Epithelial cell of esophagus (primary cell): Measurements from ENCODE around the gene IFT43.

Experiments
- DNase-seq: peaks from one replicate; pipeline ENCODE4 v3.0.0; 2010; ENCODE audit warnings: low read depth
- H3K4me3 ChIP-seq: 2 replicates; pipeline ENCODE4 v1.5.1; 2011; ENCODE audit warnings: mild to moderate bottlenecking, low read length, control low read depth
- TF ChIP-seq, protein P1 (sequence below): IDR thresholded peaks from 2 replicates; pipeline ENCODE4 v1.5.1; 2011; ENCODE audit warnings: low read depth, mild to moderate bottlenecking, low read length, control low read depth, inconsistent platforms; ENCODE audit not compliant: insufficient read depth; ENCODE audit errors: missing control alignments

Gene IFT43

DNA sequence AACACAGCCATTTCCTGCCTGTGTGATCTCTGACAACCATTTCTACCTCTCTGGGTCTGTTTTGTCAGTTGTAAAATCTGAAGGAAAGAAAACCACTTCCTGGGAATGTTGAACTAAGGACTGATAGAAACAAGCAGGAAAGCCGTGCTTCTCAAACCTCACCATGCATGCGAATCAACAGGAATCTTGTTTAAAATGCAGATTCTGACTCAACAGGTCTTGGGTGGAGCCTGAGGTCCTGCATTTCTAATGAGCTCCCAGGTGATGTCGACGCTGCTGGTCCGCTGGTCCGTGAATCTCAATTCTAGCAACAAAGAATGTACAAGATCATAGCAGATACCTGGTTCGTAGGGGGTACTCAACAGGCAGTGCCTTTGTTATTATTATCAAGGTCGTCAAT lies 128.1 kb downstream of the IFT43 start:
- TF ChIP-seq, protein P1, sequence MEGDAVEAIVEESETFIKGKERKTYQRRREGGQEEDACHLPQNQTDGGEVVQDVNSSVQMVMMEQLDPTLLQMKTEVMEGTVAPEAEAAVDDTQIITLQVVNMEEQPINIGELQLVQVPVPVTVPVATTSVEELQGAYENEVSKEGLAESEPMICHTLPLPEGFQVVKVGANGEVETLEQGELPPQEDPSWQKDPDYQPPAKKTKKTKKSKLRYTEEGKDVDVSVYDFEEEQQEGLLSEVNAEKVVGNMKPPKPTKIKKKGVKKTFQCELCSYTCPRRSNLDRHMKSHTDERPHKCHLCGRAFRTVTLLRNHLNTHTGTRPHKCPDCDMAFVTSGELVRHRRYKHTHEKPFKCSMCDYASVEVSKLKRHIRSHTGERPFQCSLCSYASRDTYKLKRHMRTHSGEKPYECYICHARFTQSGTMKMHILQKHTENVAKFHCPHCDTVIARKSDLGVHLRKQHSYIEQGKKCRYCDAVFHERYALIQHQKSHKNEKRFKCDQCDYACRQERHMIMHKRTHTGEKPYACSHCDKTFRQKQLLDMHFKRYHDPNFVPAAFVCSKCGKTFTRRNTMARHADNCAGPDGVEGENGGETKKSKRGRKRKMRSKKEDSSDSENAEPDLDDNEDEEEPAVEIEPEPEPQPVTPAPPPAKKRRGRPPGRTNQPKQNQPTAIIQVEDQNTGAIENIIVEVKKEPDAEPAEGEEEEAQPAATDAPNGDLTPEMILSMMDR, result no peak
- H3K4me3 ChIP-seq, result no peak overlapping the region
- no peak for DNase-seq

DNA sequence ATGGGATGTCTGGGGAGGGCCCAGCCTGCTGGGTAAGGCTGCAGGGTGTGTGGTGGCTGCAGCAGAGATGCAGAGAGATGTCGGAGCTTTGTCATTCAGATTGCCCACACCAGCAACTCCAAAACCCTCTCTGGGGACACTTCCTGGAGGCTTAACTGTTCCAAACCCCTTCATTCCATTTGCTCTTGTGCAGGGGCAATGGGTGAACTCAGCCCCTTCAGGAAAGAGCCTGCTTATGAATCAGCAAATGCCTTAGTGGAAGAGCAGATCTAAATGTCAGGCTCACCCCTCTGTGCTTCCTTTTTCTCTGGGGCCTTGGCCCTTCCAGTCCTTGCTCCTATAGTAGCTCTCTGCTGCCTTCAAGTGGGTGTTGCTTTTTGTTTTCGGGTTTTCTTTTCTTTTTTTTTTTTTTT lies 129.5 kb downstream of the IFT43 start:
- TF ChIP-seq, protein P1, result no peak
- no peak for DNase-seq
- no peak overlapping the region for H3K4me3 ChIP-seq

DNA sequence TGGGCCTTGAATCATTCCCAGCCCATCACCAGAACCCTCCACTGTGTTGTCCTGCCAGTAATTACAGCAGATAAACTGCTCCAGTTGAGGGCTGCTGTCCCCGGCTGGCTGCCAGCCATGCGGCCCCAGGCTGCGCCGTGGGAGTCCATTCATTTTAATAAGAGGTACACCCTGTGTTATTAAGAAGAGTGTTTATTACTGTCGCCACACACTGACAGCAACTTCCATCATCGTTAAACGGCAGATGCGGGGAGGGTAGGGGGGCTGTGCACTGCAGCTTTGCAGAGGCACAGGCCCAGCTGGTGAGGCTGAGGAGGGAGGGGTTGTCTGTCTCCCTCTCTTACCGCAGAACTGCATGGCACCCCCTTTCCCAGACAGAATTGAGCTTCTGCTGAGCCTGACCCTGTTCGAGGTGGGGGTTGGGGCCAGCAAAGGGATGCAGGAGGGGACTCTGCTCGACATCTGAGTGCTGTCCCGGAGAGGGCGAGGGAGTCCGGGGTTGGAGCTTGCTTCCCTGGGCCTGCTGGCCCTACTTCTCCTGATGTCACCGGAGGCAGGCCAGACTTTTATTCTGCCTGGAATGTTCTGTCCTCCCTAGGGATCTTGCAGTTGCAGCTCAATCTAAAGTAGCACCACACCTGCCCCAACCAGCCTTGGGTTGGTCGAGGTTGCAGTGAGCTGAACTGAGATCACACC lies 132.4 kb downstream of the IFT43 start:
- no peak for DNase-seq
- TF ChIP-seq, protein P1, result no peak
- no peak overlapping the region for H3K4me3 ChIP-seq

DNA sequence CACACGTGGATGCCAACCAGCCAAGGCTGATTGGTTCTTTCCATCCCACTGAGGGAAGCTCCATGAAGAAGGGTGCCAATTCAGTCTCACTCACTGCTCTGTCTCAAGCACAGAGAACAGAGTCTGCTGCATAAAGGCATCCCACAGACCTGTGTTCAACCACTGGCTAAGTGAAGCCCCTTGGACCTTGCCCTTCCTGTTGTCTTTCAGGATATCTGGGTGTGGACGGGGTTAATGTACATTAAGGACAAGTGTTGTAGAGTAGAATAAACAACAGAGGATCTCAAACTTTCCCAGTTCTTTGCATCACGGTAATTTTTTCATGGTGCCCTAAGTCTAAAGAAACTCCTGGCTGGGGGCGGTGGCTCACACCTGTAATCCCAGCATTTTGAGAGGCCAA lies 133.0 kb downstream of the IFT43 start:
- H3K4me3 ChIP-seq, result no peak overlapping the region
- DNase-seq, result no peak

DNA sequence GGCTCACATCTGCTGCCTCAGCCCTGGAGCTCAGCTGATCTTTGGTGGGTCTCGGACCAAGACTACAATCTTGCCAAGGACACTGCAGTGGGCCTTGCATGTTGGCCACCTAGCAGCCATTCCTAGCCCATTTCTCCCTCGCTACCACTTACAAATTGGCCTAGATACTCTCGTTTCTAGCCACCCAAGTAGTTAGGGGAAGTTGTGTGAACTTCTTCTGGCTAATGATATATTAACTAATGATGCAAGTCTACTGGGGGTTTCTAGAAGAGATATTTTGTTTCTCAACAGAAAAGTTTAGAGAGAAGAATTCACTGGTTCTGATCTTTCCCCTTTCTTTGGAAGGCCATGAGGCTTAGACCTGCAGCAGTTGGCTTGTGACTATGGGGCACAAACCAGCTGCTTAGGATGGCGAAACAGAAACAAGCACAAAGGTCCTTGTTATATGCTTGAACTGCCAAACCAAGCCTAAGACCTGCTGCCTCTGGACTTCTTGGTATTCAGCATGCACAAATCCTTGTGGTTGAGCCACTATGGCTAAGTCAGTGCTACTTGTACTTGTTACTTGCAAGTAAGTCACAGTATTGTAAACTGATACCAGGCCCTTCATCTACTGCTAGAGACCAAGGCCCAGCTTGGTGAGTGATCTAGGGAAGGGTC lies 135.7 kb downstream of the IFT43 start:
- TF ChIP-seq, protein P1, result no peak
- H3K4me3 ChIP-seq, result no peak overlapping the region
- no peak for DNase-seq

More for the DNA sequence above, 133.0 kb downstream of the IFT43 start:
- TF ChIP-seq, protein P1, result no peak

DNA sequence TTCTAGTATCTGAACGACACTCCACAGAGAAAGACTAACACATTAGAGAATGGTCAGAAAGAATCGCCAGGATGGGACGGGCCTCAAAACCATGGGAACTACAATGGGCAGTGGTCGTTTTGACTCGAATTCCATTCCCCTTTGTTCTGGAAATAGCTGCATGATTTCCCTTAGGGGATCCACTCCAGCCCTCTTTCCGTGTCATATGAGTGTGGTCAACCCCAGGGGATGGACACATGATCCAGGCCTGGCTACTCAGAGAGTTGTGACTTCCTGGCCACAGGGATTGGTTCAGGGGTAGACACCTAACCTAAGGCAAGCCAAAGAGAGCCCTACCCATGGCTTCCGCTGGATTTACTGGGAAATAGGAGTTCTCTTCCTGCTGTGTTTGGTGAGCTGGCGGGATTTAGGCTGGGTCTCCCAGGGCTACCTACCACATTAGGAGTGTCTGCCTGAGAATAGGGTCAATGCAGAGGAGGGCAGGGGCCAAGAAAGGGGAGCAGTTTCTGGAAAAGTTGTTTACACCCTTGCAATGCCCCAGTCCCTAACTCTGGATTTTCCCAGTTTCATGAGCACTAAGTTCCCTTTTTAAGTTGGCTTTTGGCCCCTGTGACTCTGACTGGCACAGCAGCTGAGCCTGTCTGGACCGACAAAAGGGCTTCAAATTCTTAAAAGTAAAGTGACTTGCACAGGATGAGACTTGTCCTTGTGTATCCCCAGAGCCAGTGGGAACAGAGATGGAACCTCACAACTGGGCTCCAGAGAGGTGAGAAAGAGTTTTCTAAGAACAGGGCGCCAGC lies 138.1 kb downstream of the IFT43 start:
- H3K4me3 ChIP-seq, result no peak overlapping the region
- TF ChIP-seq, protein P1, result no peak
- no peak for DNase-seq

DNA sequence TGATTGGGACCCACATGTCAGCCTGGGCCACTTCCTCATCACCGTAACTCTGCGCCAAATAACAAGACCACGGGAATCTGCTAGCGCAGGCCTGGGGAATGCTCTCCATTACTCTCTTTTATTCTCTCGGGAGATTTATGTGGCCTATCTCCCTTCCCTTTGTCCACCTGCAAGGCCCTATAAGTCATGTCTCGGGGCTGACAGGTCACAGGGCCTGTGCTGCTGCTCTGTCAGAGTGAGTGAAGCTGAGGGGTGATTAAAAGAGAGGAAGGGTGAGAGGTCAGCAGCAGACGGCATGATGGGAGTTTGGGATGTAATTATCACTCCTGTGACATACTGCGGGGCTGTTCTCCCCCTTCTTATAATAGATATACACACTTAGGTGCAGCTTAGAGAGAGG lies 139.9 kb downstream of the IFT43 start:
- DNase-seq, result no peak
- H3K4me3 ChIP-seq, result no peak overlapping the region
- TF ChIP-seq, protein P1, result no peak
